Activated CD4-positive, alpha-beta T cell treated with anti-CD3 and anti-CD28 coated beads, Interleukin-2, amount 50 U/mL, for 24 hours (primary cell): Measurements from ENCODE around the gene CAV2.

Experiments used
- DNase-seq, 2 donors: peaks; one replicate each; pipeline ENCODE4 v3.0.0-alpha.2; 2020; ENCODE audit warnings: low read depth in 1 of 2, low spot score in 1 of 2

CAV2 gene

DNA sequence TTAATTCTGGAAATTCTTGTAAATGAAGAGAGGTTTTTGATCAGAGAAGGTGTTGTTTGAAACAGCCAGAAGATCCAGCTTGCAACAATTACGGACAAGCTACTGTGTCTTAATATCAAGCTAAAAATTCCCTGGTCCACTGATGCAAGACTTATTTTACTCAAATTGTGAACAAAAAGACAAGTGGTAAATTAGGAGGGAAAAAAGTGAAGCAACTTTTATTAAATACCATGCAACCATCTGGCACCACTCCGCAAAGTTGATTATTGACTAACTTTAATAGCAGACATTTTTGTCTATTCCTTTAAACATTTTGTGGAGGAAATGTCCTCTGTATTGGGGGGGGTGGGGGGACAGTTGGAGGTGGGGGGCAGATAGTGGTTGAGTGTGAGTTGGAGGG, 5.1 kb upstream of the CAV2 start:
- DNase-seq = no peak

DNA sequence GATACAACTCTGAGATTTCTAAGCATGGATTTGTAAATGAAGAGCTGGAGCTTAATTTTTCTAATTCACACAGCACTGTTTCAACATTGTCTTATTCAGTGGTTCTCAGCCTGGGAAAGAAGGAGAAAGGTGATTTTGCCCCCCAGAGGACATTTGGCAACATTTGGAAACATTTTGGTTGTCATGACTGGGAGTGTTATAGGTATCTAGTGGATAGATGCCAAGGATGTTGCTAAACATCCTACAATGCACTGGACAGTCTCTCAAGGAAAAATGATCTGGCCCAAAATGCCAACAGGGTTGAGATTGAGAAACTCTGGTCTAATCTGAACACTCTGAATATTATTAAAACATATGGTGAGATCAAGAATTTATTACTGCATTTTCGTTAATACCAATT, 3.8 kb upstream of the CAV2 start:
- DNase-seq = no peak

DNA sequence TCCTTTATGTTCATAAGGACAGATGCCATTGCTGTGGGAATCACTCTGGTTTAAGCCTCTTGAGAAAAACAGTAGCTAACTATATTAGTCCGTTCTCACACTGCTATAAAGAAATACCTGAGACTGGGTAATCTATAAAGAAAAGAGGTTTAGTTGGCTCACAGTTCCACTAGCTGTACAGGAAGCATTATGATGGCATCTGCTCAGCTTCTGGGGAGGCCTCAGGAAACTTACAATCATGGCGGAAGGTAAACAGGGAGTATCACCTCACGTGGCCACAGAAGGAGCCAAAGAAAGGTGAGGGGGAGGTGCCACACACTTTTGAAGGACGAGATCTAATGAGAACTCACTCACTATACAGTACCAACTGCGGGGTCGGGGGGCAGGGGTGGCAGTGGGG, 2.9 kb upstream of the CAV2 start:
- no peak for DNase-seq

- DNase-seq = no peak
Observed at GRCh38 chr7:116497708-116498107, 1.8 kb upstream of the CAV2 start.

GRCh38 chr7:116500078-116500853, 728 bp downstream of the CAV2 start:
- peak in 1 of 2 donors; percentile 2 for DNase-seq

- DNase-seq = no peak
Observed at GRCh38 chr7:116501425-116502167, 2.1 kb downstream of the CAV2 start.

GRCh38 chr7:116502201-116503096, 2.9 kb downstream of the CAV2 start:
- DNase-seq = no peak

GRCh38 chr7:116503835-116504234, 4.3 kb downstream of the CAV2 start:
- no peak for DNase-seq

DNA sequence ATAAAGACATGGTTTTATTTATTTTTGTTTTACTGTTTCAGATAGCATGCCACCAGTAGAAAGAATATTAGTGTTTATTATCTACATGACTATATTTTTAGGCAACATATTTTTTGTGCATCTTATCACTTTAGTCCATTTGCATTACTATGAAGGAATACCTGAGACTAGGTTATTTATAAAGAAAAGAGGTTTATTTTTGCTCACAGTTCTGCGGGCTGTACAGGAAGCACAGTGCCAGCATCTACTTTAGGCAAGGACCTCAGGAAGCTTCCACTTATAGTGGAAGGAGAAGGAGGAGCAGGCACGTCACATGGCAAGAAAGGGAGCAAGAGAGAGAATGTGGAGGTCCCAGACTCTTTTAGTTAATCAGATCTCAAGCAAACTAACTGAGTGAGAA, 5.7 kb downstream of the CAV2 start:
- DNase-seq = no peak

GRCh38 chr7:116505823-116506222, 6.3 kb downstream of the CAV2 start:
- no peak for DNase-seq

DNA sequence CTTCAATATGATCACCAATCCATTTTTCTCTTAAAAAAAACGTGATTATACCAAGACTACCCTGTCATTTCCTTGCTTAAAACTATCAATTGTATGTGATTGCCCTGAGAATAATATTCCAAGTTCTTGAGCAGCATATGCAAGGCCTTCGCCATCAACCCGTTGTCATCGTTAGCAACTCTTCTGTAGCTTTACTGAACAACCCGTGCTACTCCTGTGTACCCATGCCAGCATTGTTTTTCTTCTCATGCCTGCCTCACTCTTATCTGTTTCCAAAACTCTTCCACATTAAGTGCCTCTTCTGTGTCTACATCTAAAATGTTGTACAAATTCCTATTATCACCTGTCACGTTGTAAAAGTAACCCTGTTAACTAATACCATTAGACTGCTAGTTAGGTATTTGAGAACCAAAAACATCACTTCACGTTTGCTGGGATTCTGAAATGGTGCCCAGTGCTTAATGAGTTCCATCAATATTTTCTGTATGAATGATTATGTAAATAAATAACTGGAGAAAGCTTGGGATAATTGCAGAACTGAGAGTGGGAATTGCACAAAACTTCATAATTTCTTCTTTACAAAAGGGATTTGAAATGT, 10.5 kb downstream of the CAV2 start:
- no peak for DNase-seq

- no peak for DNase-seq
Observed at GRCh38 chr7:116510795-116511194, 11.3 kb downstream of the CAV2 start.

DNA sequence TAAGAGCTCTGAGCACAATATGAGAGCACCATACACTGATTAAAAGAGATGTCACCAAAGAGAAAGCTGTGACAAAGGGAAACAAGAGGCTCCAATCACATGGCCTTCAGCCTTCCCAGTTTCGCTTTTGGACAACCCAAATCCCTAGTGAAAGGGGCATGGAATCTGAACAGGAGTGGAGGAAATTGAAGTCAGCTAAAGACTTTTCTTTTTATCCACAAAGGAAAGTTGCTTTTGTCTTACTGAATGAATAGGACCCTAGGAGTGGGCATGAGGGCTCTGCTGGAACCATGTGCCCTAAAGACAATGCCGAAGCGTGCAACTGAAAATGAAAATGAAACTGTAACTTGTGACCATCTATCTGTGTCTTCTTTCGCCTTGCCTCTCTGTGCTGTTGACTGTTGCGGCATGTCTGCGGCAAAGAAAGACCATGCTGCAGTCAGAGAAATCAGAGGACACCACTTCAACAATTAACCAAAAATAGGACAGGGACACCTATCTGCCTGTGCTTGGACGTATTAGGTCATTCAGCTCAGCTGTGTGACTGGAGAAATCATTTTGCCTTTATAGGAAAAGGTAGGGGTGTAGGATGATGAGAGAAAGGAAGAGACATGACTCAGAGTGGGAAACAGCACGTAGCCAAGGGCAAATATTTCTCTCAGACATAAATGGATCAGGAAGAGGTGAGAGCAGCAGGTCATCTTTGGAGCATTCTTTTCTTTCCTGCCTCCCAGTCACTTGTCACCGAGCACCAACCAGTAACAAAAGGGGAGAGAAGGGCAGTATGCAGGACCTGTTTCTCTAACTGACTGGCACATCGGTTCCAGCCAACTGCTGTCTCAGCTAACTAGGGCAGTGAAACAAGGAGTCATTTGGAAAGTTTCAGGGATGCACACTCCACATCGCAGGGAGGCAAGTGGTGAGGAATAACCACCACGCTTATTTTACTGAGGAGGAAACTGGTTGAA, 12.3 kb downstream of the CAV2 start:
- DNase-seq = no peak

DNA sequence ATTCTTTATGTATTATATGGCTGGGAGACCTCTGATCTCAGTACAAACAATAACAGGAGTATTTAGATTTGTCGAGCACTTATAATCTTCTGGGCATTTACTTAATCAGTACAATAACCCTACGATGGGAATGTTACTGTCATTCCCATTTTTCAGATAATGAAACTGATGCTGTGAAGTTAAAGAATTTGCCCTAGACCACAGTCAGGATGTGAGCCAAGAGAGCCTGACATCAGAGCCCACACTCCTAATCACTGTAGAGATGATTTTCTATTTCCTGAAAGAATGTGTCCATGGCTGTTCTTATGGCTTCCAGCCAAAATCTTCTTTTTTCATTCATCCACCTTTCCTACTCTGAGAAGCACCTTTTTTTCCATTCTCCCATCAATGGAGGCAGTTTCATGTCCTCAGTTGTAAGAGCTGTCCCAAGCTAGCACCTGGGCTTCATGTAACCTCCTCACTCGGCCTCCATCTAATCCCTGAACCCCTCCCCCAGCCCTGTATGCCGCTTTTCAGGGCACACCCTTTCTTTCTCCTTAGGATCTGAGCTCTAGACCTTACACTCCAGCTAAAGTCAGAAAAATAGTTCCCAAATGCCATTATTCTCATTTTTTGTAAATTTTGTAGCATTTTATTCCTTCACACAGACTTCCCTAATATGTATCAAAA, 13.1 kb downstream of the CAV2 start:
- no peak for DNase-seq

DNA sequence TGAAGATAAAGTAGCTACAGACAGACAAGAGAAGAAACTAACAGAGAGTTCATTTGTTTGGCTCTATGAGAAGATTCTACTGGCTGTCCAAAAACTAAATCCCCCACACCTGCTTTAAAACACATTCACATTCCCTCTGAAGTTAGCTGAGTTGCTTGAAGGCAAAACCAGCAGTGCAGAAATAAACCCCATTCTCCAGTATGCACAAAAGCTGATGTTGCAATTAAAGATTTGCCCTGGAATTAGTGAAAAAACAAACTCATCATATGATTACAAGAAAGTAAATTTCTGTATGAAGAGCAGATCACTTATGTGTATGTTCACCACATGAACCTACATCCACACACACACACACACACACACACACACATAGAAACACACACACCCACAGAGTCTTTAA, 16.0 kb downstream of the CAV2 start:
- DNase-seq = no peak

DNA sequence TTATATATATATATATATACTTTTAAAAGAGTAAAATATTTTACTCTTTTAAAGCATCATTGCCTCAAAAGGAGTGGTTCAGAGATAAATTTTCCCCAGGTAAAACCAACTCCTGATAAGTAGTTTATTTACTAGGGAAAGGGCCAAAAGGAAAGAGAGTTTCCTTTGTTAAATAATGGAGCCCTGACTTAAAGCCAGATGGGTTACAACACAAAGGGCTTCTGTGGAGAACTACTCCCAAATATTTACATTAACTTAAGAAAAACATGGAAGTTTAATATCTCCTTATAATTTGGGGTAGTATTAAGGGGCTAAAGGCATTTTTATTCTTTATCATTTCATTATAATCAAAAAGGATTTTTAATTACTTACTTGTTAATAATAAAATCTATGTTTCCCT, 16.8 kb downstream of the CAV2 start:
- DNase-seq = no peak

DNA sequence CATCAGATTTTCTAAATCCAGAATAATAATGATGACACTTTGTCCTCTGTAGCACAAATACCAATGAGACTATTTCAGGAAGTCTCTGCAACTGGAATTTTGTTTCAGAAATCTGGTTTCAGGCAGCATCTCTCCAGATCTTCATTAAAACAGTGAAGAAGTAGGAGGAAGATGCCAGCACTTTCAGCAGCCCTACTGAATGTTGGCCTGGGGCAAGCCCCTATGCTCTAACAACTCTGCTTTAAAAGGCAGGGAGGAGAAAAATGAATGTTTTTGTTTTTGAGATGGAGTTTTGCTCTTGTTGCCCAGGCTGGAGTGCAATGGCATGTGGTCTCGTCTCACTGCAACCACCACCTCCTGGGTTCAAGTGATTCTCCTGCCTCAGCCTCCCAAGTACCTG, 18.1 kb downstream of the CAV2 start:
- DNase-seq = no peak

GRCh38 chr7:116518961-116519360, 19.4 kb downstream of the CAV2 start:
- DNase-seq = no peak

GRCh38 chr7:116521046-116521664, 21.6 kb downstream of the CAV2 start:
- no peak for DNase-seq
